T-helper 1 cell treated with Interleukin-12 subunit alpha and Interleukin-12 subunit beta and Interleukin-4 antibody, amounts not matched to agents 30 μg/mL and 1 μg/mL, for 36 hours (primary cell): Measurements from ENCODE around the gene CDYL.

Source experiments
- H3K27ac Mint-ChIP-seq: one replicate; pipeline ENCODE4 v1.8.0; 2021; ENCODE audit warnings: mild to moderate bottlenecking, mixed read lengths
- H3K27me3 Mint-ChIP-seq: one replicate; pipeline ENCODE4 v1.8.0; 2021; ENCODE audit warnings: low read depth, mixed read lengths
- H3K36me3 Mint-ChIP-seq: one replicate; pipeline ENCODE4 v1.8.0; 2021; ENCODE audit warnings: low read depth, mixed read lengths
- H3K4me1 Mint-ChIP-seq: one replicate; pipeline ENCODE4 v1.8.0; 2021; ENCODE audit warnings: low read depth, mixed read lengths
- H3K4me3 Mint-ChIP-seq: one replicate; pipeline ENCODE4 v1.8.0; 2021; ENCODE audit warnings: mild to moderate bottlenecking, moderate library complexity, mixed read lengths
- H3K9me3 Mint-ChIP-seq: one replicate; pipeline ENCODE4 v1.8.0; 2021; ENCODE audit warnings: mixed read lengths

The CDYL gene

GRCh38 chr6:4759997-4760396 is 16.2 kb upstream of the CDYL start:
- peaks cover 18% of the 10 kb centered on the region for H3K9me3 Mint-ChIP-seq
- H3K27me3 Mint-ChIP-seq: peaks cover 7% of the 10 kb centered on the region
- H3K36me3 Mint-ChIP-seq: no peaks in the 10 kb centered on the region
- H3K4me3 Mint-ChIP-seq: no peak overlapping the region
- no peaks in the 10 kb centered on the region for H3K4me1 Mint-ChIP-seq
- H3K27ac Mint-ChIP-seq: no peak overlapping the region

- Mint-ChIP-seq H3K27me3 (peaks cover 6% of the 10 kb centered on the region), H3K9me3 (peaks cover 18% of the 10 kb centered on the region), H3K27ac (no peak overlapping the region), H3K4me3 (no peak overlapping the region), H3K4me1 (no peaks in the 10 kb centered on the region), H3K36me3 (no peaks in the 10 kb centered on the region)
Observed at GRCh38 chr6:4760773-4761172, 15.4 kb upstream of the CDYL start.

GRCh38 chr6:4762294-4762693 is 13.9 kb upstream of the CDYL start:
- Mint-ChIP-seq H3K4me1 (no peaks in the 10 kb centered on the region), H3K36me3 (no peaks in the 10 kb centered on the region), H3K27ac (no peak overlapping the region), H3K9me3 (peaks cover 18% of the 10 kb centered on the region), H3K27me3 (peaks cover 4% of the 10 kb centered on the region), H3K4me3 (no peak overlapping the region)

GRCh38 chr6:4763921-4764320 is 12.3 kb upstream of the CDYL start:
- no peak overlapping the region for H3K27ac Mint-ChIP-seq
- H3K4me1 Mint-ChIP-seq: no peaks in the 10 kb centered on the region
- no peak overlapping the region for H3K4me3 Mint-ChIP-seq
- peaks cover 13% of the 10 kb centered on the region for H3K27me3 Mint-ChIP-seq
- H3K9me3 Mint-ChIP-seq: peaks cover 18% of the 10 kb centered on the region
- no peaks in the 10 kb centered on the region for H3K36me3 Mint-ChIP-seq

- H3K27ac Mint-ChIP-seq: no peak overlapping the region
- H3K4me1 Mint-ChIP-seq: no peaks in the 10 kb centered on the region
- H3K27me3 Mint-ChIP-seq: peaks cover 34% of the 10 kb centered on the region
- H3K4me3 Mint-ChIP-seq: no peak overlapping the region
- no peaks in the 10 kb centered on the region for H3K36me3 Mint-ChIP-seq
- H3K9me3 Mint-ChIP-seq: peaks cover 3% of the 10 kb centered on the region
Observed at GRCh38 chr6:4768815-4769214, 7.4 kb upstream of the CDYL start.

GRCh38 chr6:4772750-4773149 is 3.5 kb upstream of the CDYL start:
- Mint-ChIP-seq H3K36me3 (peaks cover 7% of the 10 kb centered on the region), H3K4me1 (peaks cover 13% of the 10 kb centered on the region), H3K4me3 (no peak overlapping the region), H3K27ac (no peak overlapping the region), H3K27me3 (peaks cover 44% of the 10 kb centered on the region), H3K9me3 (peaks cover 3% of the 10 kb centered on the region)

- Mint-ChIP-seq H3K4me3 (no peak overlapping the region), H3K9me3 (peaks cover 8% of the 10 kb centered on the region), H3K27me3 (peaks cover 39% of the 10 kb centered on the region), H3K27ac (no peak overlapping the region), H3K36me3 (peaks cover 11% of the 10 kb centered on the region), H3K4me1 (peaks cover 17% of the 10 kb centered on the region)
Observed at GRCh38 chr6:4773181-4773580, 3.0 kb upstream of the CDYL start.

GRCh38 chr6:4774296-4774695 is 1.9 kb upstream of the CDYL start:
- peaks cover 34% of the 10 kb centered on the region for H3K27me3 Mint-ChIP-seq
- peaks cover 13% of the 10 kb centered on the region for H3K9me3 Mint-ChIP-seq
- H3K27ac Mint-ChIP-seq: peak overlapping the region; percentile 42
- H3K36me3 Mint-ChIP-seq: peaks cover 16% of the 10 kb centered on the region
- peaks cover 26% of the 10 kb centered on the region for H3K4me1 Mint-ChIP-seq
- H3K4me3 Mint-ChIP-seq: peak overlapping the region; percentile 86

- H3K36me3 Mint-ChIP-seq: peaks cover 17% of the 10 kb centered on the region
- H3K4me3 Mint-ChIP-seq: peak overlapping the region; percentile 86
- H3K9me3 Mint-ChIP-seq: peaks cover 13% of the 10 kb centered on the region
- peak overlapping the region; percentile 42 for H3K27ac Mint-ChIP-seq
- peaks cover 28% of the 10 kb centered on the region for H3K4me1 Mint-ChIP-seq
- H3K27me3 Mint-ChIP-seq: peaks cover 34% of the 10 kb centered on the region
Observed at GRCh38 chr6:4774715-4775493, 1.3 kb upstream of the CDYL start.

- Mint-ChIP-seq H3K27me3 (peaks cover 34% of the 10 kb centered on the region), H3K9me3 (peaks cover 13% of the 10 kb centered on the region), H3K27ac (no peak overlapping the region), H3K4me1 (peaks cover 28% of the 10 kb centered on the region), H3K36me3 (peaks cover 17% of the 10 kb centered on the region), H3K4me3 (peak overlapping the region; percentile 86)
Observed at GRCh38 chr6:4775494-4776130, 592 bp upstream of the CDYL start.

- Mint-ChIP-seq H3K9me3 (peaks cover 13% of the 10 kb centered on the region), H3K27ac (peak overlapping the region; percentile 75), H3K36me3 (peaks cover 17% of the 10 kb centered on the region), H3K27me3 (peaks cover 30% of the 10 kb centered on the region), H3K4me1 (peaks cover 34% of the 10 kb centered on the region), H3K4me3 (peak overlapping the region; percentile 85)
Observed at GRCh38 chr6:4776493-4777393, 539 bp downstream of the CDYL start.

- peaks cover 10% of the 10 kb centered on the region for H3K9me3 Mint-ChIP-seq
- H3K4me1 Mint-ChIP-seq: peaks cover 37% of the 10 kb centered on the region
- peaks cover 24% of the 10 kb centered on the region for H3K27me3 Mint-ChIP-seq
- peak overlapping the region; percentile 75 for H3K27ac Mint-ChIP-seq
- peak overlapping the region; percentile 85 for H3K4me3 Mint-ChIP-seq
- peaks cover 17% of the 10 kb centered on the region for H3K36me3 Mint-ChIP-seq
Observed at GRCh38 chr6:4777394-4777935, 1.3 kb downstream of the CDYL start.

- peaks cover 19% of the 10 kb centered on the region for H3K27me3 Mint-ChIP-seq
- H3K36me3 Mint-ChIP-seq: peaks cover 17% of the 10 kb centered on the region
- H3K9me3 Mint-ChIP-seq: peaks cover 10% of the 10 kb centered on the region
- peaks cover 37% of the 10 kb centered on the region for H3K4me1 Mint-ChIP-seq
- H3K4me3 Mint-ChIP-seq: peak overlapping the region; percentile 85
- no peak overlapping the region for H3K27ac Mint-ChIP-seq
Observed at GRCh38 chr6:4778086-4778485, 1.9 kb downstream of the CDYL start.

GRCh38 chr6:4780360-4780812 is 4.2 kb downstream of the CDYL start:
- Mint-ChIP-seq H3K4me1 (peaks cover 28% of the 10 kb centered on the region), H3K36me3 (peaks cover 21% of the 10 kb centered on the region), H3K27me3 (no peaks in the 10 kb centered on the region), H3K27ac (no peak overlapping the region), H3K4me3 (no peak overlapping the region), H3K9me3 (peaks cover 19% of the 10 kb centered on the region)
